ENCODE results near the gene VWA3B.

The VWA3B gene

GRCh38 chr2:98180456-98180855 is 93.5 kb downstream of the VWA3B start:
- DNase-seq: no peak

DNA sequence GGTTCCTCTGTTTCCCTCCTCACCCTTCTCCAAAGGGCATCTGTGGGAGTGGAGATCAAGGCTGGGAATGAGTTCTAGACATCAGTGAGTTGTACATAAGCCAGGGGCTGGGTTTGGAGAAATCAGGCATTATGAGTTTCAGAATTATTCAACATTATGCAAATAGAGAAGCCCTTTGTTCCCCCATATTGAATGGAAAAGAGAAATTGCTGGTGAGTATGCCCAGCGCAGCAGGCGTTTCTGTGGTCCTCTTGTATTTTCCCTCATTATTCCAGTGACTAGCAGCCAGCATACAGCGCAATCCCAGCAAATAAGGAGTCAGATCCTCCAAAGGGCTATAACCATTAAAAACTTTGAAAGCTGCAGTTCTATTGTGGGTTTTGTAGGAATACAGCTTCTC is 94.4 kb downstream of the VWA3B start:
- DNase-seq: no peak

GRCh38 chr2:98185801-98186200 is 98.8 kb downstream of the VWA3B start:
- DNase-seq: no peak

DNA sequence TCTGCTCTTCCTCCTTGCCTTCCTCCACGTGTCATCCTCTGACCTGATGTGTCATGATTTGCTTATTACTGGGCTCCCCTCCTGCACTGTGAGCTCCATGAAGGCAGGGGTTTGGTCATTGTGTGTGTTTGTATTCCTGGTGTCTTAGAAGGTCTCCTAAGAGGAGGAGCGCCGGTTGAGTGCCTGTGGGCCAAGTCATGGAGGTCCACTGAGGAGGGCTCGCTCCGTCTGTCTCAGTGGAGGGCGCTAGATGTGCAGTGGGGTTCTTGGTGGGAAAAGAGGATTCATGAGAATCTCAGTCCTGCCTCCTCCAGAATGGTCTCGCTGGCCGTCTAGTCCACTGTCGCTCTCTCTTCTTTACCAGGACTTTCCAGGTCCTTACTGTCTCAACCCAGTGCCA is 100.2 kb downstream of the VWA3B start:
- DNase-seq: no peak

DNA sequence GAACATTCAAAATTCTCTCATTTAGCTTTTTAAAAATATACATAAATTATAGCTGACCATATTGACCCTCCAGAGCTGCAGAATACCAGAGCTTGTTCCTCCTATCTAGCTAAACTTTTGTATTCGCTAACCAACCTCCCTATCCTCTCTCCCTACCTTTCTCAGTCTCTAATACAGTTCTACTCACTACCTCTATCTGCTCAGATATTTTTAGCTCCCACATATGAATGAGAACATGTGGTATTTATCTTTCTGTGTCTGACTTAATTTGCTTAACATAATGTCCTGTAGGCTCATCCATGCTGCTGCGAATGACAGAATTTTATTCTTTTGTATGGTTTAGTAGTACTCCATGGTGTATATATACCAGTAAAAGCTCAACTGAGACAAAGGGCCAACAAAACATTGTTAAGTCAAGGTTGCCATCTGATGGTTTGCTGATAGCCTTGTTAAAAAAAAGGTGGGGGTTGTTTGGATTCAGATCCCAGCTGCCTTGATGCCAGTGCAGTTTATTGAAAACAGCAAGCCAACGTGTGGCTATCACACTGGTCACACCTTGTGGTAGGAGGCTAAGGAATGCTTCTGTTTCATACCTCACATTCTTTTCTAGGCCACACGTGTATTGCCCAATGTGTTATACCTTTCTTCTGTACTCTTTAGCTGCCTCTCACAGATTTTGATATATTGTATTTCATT is 101.5 kb downstream of the VWA3B start:
- peak in 1 of 2 experiments; percentile 17 for DNase-seq

GRCh38 chr2:98191883-98192282 is 104.9 kb downstream of the VWA3B start:
- DNase-seq: no peak

DNA sequence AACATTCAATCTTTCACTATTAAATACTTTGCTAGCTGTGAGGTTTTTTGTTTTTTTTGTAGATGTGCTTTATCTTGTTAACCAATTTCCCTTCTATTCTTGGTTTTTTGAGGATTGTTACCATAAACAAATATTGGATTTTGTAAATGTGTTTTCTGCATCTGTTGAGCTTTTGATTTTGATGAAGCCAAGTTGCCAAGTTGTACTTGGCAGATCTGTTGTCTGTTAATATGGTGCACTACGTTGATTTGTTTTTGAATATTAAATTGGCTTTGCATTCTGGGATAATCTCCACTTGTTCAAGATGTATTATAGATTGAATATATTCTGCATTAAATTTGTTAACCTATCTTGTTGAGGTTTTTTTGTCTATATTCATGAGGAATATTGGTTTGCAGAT is 114.6 kb downstream of the VWA3B start:
- no peak for DNase-seq

DNA sequence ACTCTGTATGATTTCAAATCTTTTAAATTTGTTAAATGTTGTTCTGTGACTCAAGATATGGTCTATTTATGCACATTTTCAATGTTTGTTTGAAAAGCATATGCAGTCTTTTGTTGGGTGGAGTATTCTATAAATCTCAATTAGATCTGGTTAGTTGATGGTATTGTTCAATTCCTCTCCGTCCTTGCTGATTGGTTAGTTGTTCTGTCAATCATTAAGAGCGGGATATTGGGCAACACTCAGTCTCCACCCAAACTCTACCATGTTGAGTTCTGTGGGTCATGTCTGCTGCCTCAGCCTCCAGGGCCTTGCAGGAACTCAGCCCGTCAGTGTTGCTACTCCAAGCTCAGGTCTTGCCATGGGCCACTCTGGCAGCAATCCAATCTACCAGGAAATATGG is 118.9 kb downstream of the VWA3B start:
- no peak for DNase-seq

GRCh38 chr2:98212092-98213000 is 125.4 kb downstream of the VWA3B start:
- DNase-seq: no peak

GRCh38 chr2:98216616-98217015 is 129.6 kb downstream of the VWA3B start:
- no peak for DNase-seq

DNA sequence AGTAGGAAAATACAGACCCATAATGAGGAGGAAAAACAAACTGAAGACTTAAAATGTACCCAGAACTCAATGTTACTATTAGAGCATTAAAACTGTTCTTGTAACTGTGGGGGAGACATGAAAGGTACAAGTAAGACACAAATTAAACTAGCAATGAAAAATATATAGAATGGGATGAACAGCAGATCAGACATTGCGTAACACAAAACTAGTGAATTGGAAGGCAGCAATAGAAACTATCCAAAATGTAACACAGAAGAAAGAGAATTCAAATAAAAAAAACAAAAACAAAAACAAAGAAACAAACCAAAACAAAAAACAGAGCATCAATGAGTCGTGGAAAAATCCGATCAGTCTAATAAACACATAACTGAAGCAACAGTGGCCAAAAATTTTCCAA is 132.2 kb downstream of the VWA3B start:
- no peak for DNase-seq

- DNase-seq: no peak
Observed at GRCh38 chr2:98233941-98234340, 147.0 kb downstream of the VWA3B start.

- peak in 1 of 2 experiments; percentile 19 for DNase-seq
Observed at GRCh38 chr2:98234776-98235175, 147.8 kb downstream of the VWA3B start.

DNA sequence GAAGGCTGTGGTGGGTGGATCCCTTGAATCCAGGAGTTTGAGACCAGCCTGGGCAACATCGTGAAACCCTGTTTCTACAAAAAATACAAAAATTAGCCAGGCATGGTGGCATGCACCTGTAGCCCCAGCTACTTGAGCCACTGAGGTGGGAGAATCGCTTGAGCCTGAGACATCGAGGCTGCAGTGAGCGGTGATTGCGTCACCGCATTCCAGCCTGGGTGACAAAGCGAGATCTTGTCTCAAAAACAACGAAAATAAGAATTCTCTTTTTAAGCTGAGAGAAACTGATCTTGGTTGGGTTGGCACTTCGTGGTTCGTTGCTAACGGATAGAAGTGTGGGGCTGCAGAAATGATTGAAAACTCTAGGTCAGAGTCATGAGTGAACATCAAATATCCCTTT is 150.0 kb downstream of the VWA3B start:
- DNase-seq: no peak

DNA sequence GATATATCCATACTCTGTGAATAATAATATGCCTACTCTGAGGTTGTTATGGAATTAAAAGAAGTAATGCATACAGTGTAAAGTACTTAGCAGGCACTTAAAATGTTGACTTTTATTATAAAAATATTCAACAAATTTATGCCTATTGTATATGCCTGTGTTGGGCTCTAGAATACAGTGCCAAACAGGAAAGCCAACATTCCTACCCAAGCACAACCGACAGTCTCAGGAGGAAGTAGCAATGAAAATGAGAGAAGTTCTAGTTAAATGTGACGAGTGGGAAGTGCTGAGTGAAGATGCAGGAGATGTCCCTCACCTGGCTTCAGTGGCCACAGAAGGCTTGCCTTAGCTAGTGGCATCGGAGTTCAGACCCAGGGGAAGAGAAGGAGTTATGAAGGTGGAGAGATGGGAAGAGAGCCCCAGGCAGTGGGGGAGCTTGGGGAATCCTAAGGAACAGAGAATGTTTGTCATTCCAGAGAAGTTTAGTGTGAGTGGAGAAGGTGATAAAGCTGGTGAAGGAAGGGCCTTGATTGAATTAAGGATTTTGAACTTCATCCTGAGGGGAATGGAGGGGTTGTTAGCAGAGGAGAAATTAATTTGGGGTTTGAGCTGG is 153.9 kb downstream of the VWA3B start:
- no peak for DNase-seq

- no peak for DNase-seq
Observed at GRCh38 chr2:98241592-98241991, 154.6 kb downstream of the VWA3B start.

DNA sequence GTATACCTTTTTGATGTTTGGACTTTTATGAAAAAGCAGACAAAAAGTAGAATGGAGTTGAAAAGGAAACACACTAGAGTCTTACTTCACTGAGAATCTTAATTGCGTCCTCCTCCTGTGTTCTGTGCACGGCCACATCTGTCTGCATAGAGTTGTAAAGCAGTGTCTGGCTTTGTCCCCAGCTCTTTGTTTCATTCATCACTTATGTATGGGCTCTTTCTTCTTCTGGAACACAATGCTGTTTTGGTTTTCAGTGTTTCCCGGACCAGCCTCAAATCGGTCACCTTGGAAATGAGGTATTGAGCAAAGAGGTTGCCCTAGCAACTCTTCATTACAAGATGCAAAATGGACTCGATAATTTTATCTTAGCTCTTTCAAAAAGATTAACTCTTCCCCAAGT is 155.0 kb downstream of the VWA3B start:
- no peak for DNase-seq

DNA sequence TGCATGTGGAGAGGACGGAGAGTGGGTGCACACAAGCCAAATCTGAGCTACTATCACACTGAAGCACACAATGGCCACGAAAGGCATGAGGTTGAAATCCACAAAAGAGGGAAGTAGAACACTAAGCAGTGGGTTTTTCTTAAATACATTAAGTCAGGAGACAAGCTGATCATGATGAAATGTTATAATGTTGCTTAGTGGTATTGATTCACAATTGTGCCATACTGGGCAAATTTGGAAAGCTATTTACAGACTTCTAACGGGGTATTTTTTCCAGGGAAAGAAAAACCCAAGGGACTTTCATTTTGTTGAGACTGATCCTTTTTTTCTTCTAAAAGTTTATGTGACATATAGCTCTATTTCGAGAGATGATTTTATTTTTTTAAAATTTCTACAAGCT is 158.5 kb downstream of the VWA3B start:
- DNase-seq: no peak

GRCh38 chr2:98247383-98247782 is 160.4 kb downstream of the VWA3B start:
- DNase-seq: no peak

DNA sequence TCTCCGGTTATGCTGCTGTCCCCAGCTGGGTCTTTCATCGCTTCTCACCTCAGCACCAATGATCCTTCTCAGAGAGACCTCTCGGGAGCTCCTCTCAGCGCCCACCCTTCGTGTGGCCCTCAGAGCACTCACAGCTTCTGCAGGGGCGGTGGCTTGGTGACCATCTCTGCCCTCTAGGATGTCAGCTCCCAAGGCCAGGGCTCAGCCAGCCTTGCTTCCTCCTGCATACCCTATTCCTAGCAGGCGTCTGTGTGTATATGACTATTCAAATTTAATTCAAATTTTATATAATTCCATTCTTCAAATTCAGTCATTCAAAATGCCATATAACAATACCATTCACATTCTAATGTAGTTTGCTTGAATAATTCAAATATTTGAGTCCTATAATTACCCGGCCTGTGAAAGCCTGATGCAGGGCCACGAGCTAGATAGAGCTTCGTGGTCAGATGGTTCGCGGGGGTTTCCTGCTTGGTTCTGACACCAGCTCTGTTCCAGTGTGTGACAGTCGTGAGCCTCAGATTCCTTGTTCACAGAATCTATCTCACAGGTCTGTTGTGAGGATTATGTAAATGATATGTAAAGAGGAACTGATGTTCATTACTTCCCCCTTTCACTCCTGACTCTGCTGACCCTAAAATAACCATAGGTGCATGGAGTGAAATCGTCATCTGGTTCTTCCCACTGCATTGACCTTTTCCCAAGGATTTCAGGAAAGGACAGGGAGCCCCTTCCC is 165.2 kb downstream of the VWA3B start:
- no peak for DNase-seq

DNA sequence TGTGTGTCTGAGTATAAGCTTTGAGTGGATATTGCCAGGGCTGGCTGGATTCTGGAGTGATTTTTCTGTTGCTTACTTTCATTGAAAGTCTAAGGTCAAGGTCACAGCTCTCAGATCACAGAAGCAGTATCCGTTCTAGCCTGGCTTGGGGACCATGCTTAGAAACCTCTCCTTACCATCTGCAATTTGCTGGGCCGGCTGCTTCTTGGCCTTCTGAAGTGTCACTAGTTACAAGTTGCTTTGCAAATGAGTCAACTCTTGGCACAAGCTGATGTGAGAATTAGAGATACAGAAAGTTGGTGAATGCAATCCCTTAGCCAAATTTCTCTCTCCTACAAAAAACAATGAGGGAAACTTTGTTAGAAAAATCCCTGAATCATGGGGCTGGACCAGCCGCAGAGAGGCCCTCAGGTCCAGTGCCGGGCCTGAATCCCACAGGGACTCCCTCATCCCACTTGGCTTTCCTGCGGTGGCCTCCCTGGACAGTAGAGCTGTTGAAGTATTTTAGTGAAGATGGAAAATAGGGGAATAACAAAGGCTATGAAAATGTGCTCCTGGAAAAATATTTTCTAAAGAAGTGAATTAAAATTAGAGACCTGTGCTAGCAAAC is 166.6 kb downstream of the VWA3B start:
- DNase-seq: no peak

DNA sequence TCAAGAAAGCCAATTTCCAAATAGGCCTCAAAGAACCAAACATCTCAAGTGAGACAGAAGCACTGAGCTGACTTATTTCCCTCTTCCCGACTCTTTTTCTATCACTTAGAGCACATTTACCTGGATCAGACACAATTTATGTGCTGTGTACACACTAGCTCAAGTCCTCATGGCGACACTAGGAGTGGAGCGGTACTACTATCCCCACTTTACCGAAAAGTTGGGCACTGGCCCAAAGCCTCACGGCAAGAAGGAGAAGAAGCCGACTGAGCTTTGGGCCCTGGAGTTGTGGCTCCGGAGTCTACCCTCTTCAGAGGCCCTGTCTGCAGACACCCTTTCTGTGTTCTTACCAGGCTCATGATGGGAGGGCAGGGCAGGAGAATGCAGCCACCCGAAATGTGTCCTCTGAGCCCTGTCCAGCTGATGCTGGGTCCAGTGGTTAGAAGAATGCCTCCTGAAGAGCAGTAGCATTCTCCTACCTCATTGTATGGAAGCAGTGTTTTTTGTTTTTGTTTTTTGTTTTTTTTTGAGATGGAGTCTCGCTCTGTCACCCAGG is 167.6 kb downstream of the VWA3B start:
- DNase-seq: no peak

All from NCI-H524 (cell line).